Measurements from ENCODE around the gene SNRPB2.

SNRPB2 gene

GRCh38 chr20:16729565-16730460, at the start of gene SNRPB2:
Gene SNRPB2, plus strand, starts transcription at chr20:16730026. Its CDS starts 1,677 bp downstream, at chr20:16731703.
- Mint-ChIP-seq H3K36me3 (ENCODE audit: low read depth) (peaks cover 19% of the 10 kb centered on the region), H3K9me3 (peaks cover 20% of the 10 kb centered on the region), H3K27ac (peak within 1 kb of the TSS; percentile 98), H3K4me3 (peak within 1 kb of the TSS; percentile 98), H3K4me1 (peaks cover 21% of the 10 kb centered on the region), H3K27me3 (ENCODE audit: low read depth, poor library complexity) (peaks cover 38% of the 10 kb centered on the region)
- TF ChIP-seq CTCF (IDR thresholded peaks at IDR 0.05): no peak
- DNase-seq: peak; percentile 86

GRCh38 chr20:16684416-16684815, 45.4 kb upstream of the SNRPB2 start:
- Mint-ChIP-seq H3K27me3 (ENCODE audit: low read depth, poor library complexity) (peaks cover 14% of the 10 kb centered on the region), H3K27ac (no peak overlapping the region)

GRCh38 chr20:16689906-16690305, 39.9 kb upstream of the SNRPB2 start:
- Mint-ChIP-seq H3K27me3 (ENCODE audit: low read depth, poor library complexity) (peaks cover 21% of the 10 kb centered on the region), H3K9me3 (no peaks in the 10 kb centered on the region), H3K4me1 (peaks cover 12% of the 10 kb centered on the region), H3K27ac (no peak overlapping the region), H3K4me3 (no peak overlapping the region), H3K36me3 (ENCODE audit: low read depth) (no peaks in the 10 kb centered on the region)
- no peak for DNase-seq
- no peak for TF ChIP-seq CTCF (IDR thresholded peaks at IDR 0.05)

More at GRCh38 chr20:16684416-16684815, 45.4 kb upstream of the SNRPB2 start:
- no peak for DNase-seq
- H3K4me1 Mint-ChIP-seq: peaks cover 10% of the 10 kb centered on the region
- H3K9me3 Mint-ChIP-seq: no peaks in the 10 kb centered on the region
- no peak for TF ChIP-seq CTCF (IDR thresholded peaks at IDR 0.05)
- no peak overlapping the region for H3K4me3 Mint-ChIP-seq
- no peaks in the 10 kb centered on the region for H3K36me3 Mint-ChIP-seq (ENCODE audit: low read depth)

GRCh38 chr20:16691381-16691780, 38.4 kb upstream of the SNRPB2 start:
- Mint-ChIP-seq H3K27ac (no peak overlapping the region), H3K27me3 (ENCODE audit: low read depth, poor library complexity) (peaks cover 25% of the 10 kb centered on the region), H3K4me1 (peaks cover 12% of the 10 kb centered on the region), H3K36me3 (ENCODE audit: low read depth) (no peaks in the 10 kb centered on the region), H3K4me3 (no peak overlapping the region), H3K9me3 (no peaks in the 10 kb centered on the region)
- no peak for TF ChIP-seq CTCF (IDR thresholded peaks at IDR 0.05)
- DNase-seq: no peak

GRCh38 chr20:16692009-16692408, 37.8 kb upstream of the SNRPB2 start:
- H3K4me1 Mint-ChIP-seq: peaks cover 12% of the 10 kb centered on the region
- no peak for TF ChIP-seq CTCF (IDR thresholded peaks at IDR 0.05)
- no peak overlapping the region for H3K27ac Mint-ChIP-seq
- H3K9me3 Mint-ChIP-seq: no peaks in the 10 kb centered on the region
- no peak overlapping the region for H3K4me3 Mint-ChIP-seq
- peaks cover 24% of the 10 kb centered on the region for H3K27me3 Mint-ChIP-seq (ENCODE audit: low read depth, poor library complexity)
- no peak for DNase-seq
- no peaks in the 10 kb centered on the region for H3K36me3 Mint-ChIP-seq (ENCODE audit: low read depth)

GRCh38 chr20:16692442-16692841, 37.4 kb upstream of the SNRPB2 start:
- TF ChIP-seq CTCF (IDR thresholded peaks at IDR 0.05): no peak
- H3K9me3 Mint-ChIP-seq: no peaks in the 10 kb centered on the region
- H3K27me3 Mint-ChIP-seq (ENCODE audit: low read depth, poor library complexity): peaks cover 24% of the 10 kb centered on the region
- H3K27ac Mint-ChIP-seq: no peak overlapping the region
- no peaks in the 10 kb centered on the region for H3K36me3 Mint-ChIP-seq (ENCODE audit: low read depth)
- peaks cover 12% of the 10 kb centered on the region for H3K4me1 Mint-ChIP-seq
- DNase-seq: no peak
- no peak overlapping the region for H3K4me3 Mint-ChIP-seq

Data from nephron progenitor cell (in vitro differentiated cells).